GM19351 (cell line): Measurements from ENCODE around the gene VAPB.
A peak's percentile ranks its signal among the peaks of the same experiment; 100 is the strongest.

Experiments
- ATAC-seq: cut with Tn5 transposase; IDR thresholded peaks from one replicate; pipeline ENCODE4 v1.9.1; 2021; ENCODE audit warnings: mild to moderate bottlenecking, moderate library complexity; ENCODE audit not compliant: unreplicated experiment

Gene VAPB

GRCh38 chr20:58377766-58378401 is 11.1 kb upstream of the VAPB start:
- no peak for ATAC-seq

- ATAC-seq: no peak
Measured at GRCh38 chr20:58378704-58379103, 10.3 kb upstream of the VAPB start.

- no peak for ATAC-seq
Measured at GRCh38 chr20:58381627-58382026, 7.4 kb upstream of the VAPB start.

- no peak for ATAC-seq
Measured at GRCh38 chr20:58382096-58382495, 6.9 kb upstream of the VAPB start.

- ATAC-seq: no peak
Measured at GRCh38 chr20:58384821-58385220, 4.2 kb upstream of the VAPB start.

GRCh38 chr20:58388028-58388601 is 914 bp upstream of the VAPB start:
- ATAC-seq: no peak

- ATAC-seq: peak; percentile 34
Measured at GRCh38 chr20:58389324-58389967, 417 bp downstream of the VAPB start.

GRCh38 chr20:58389968-58390658 is 1.1 kb downstream of the VAPB start:
- no peak for ATAC-seq

- no peak for ATAC-seq
Measured at GRCh38 chr20:58390659-58391035, 1.6 kb downstream of the VAPB start.

- ATAC-seq: no peak
Measured at GRCh38 chr20:58392286-58392685, 3.3 kb downstream of the VAPB start.

GRCh38 chr20:58393299-58393698 is 4.3 kb downstream of the VAPB start:
- ATAC-seq: no peak

- no peak for ATAC-seq
Measured at GRCh38 chr20:58394801-58395200, 5.8 kb downstream of the VAPB start.

GRCh38 chr20:58395604-58396003 is 6.6 kb downstream of the VAPB start:
- ATAC-seq: no peak

- ATAC-seq: no peak
Measured at GRCh38 chr20:58397429-58397828, 8.4 kb downstream of the VAPB start.

GRCh38 chr20:58398254-58398653 is 9.2 kb downstream of the VAPB start:
- ATAC-seq: no peak

GRCh38 chr20:58399926-58400325 is 10.9 kb downstream of the VAPB start:
- no peak for ATAC-seq

GRCh38 chr20:58401162-58401561 is 12.1 kb downstream of the VAPB start:
- no peak for ATAC-seq

- ATAC-seq: no peak
Measured at GRCh38 chr20:58402305-58402704, 13.3 kb downstream of the VAPB start.

- peak; percentile 83 for ATAC-seq
Measured at GRCh38 chr20:58402827-58403226, 13.8 kb downstream of the VAPB start.

GRCh38 chr20:58403272-58403671 is 14.2 kb downstream of the VAPB start:
- ATAC-seq: peak; percentile 29

GRCh38 chr20:58405504-58406291 is 16.7 kb downstream of the VAPB start:
- no peak for ATAC-seq
